GM23338 (cell line): ENCODE results near the gene SRF. TPM values are rescaled to one million over a fixed set of nuclear protein-coding genes. Genes with fewer than 3 reads are reported as not detected.

ENCODE experiments used
- ATAC-seq: fragments of 200-7000 bp; cut with Tn5 transposase; 3 replicates; pipeline ENCODE4 v1.9.1; 2020
- DNase-seq: peaks from one replicate; pipeline ENCODE4 v3.0.0-alpha.2; 2015; ENCODE audit warnings: low spot score
- H2AFZ ChIP-seq: fragments of 200-600 bp; sonication (generic); 2 replicates; pipeline ENCODE4 v1.8.0; 2016; ENCODE audit warnings: antibody characterized with exemption, mild to moderate bottlenecking, moderate library complexity
- H3F3A ChIP-seq: fragments of 200-600 bp; sonication (generic); replicated peaks from 2 replicates; pipeline ENCODE4 v1.8.0; 2017; ENCODE audit warnings: antibody characterized with exemption, mixed run types, low read depth
- H3K27ac ChIP-seq: fragments of 200-600 bp; sonication (generic); 2 replicates; pipeline ENCODE4 v1.6.1; 2016; ENCODE audit warnings: low read depth
- H3K27me3 ChIP-seq: fragments of 200-600 bp; sonication (generic); 2 replicates; pipeline ENCODE4 v1.8.0; 2016; ENCODE audit warnings: mild to moderate bottlenecking, mixed run types, moderate library complexity; ENCODE audit not compliant: insufficient read depth
- H3K36me3 ChIP-seq: fragments of 200-600 bp; sonication (generic); 2 replicates; pipeline ENCODE4 v1.8.0; 2016; ENCODE audit warnings: mild to moderate bottlenecking; ENCODE audit not compliant: insufficient read depth
- H3K4me1 ChIP-seq: fragments of 200-600 bp; sonication (generic); 2 replicates; pipeline ENCODE4 v1.8.0; 2016; ENCODE audit warnings: mild to moderate bottlenecking, moderate library complexity; ENCODE audit not compliant: insufficient read depth
- H3K4me2 ChIP-seq: fragments of 200-600 bp; sonication (generic); 2 replicates; pipeline ENCODE4 v1.7.1; 2017; ENCODE audit warnings: mixed run types
- H3K4me3 ChIP-seq: fragments of 200-600 bp; sonication (generic); 2 replicates; pipeline ENCODE4 v1.6.1; 2016; ENCODE audit warnings: mixed run types
- H3K79me2 ChIP-seq: fragments of 200-600 bp; sonication (generic); replicated peaks from 2 replicates; pipeline ENCODE4 v1.8.0; 2017; ENCODE audit warnings: mild to moderate bottlenecking; ENCODE audit not compliant: insufficient read depth
- H3K9me2 ChIP-seq: fragments of 200-600 bp; sonication (generic); 2 replicates; pipeline ENCODE4 v1.8.0; 2017; ENCODE audit not compliant: insufficient read depth
- H4K20me1 ChIP-seq: fragments of 200-600 bp; sonication (generic); replicated peaks from 2 replicates; pipeline ENCODE4 v1.8.0; 2017; ENCODE audit warnings: mild to moderate bottlenecking; ENCODE audit not compliant: insufficient read depth
- H3K27ac Mint-ChIP-seq: 2 replicates; pipeline ENCODE4 v1.8.0; 2020; ENCODE audit warnings: inconsistent platforms, mild to moderate bottlenecking, moderate library complexity, mixed read lengths
- H3K27me3 Mint-ChIP-seq: 3 replicates; pipeline ENCODE4 v1.8.0; 2022; ENCODE audit warnings: low read depth, mild to moderate bottlenecking, moderate library complexity, mixed read lengths, inconsistent platforms; ENCODE audit not compliant: insufficient read depth, poor library complexity
- H3K36me3 Mint-ChIP-seq: 3 replicates; pipeline ENCODE4 v1.8.0; 2021; ENCODE audit warnings: low read depth, mild to moderate bottlenecking, inconsistent platforms, moderate library complexity, mixed read lengths
- H3K4me1 Mint-ChIP-seq: 3 replicates; pipeline ENCODE4 v1.8.0; 2020; ENCODE audit warnings: mild to moderate bottlenecking, inconsistent platforms, mixed read lengths
- H3K4me3 Mint-ChIP-seq: 3 replicates; pipeline ENCODE4 v1.8.0; 2021; ENCODE audit warnings: moderate library complexity, mild to moderate bottlenecking, inconsistent platforms, mixed read lengths
- H3K9me3 Mint-ChIP-seq: 3 replicates; pipeline ENCODE4 v1.8.0; 2020; ENCODE audit warnings: moderate library complexity, mild to moderate bottlenecking, inconsistent platforms, mixed read lengths
- CREB1 ChIP-seq: fragments of 250-450 bp; sonication (Bioruptor Pico); IDR thresholded peaks from 2 replicates; pipeline ENCODE4 v1.5.0; 2020; ENCODE audit warnings: low read depth, mild to moderate bottlenecking, moderate library complexity
- ETS1 ChIP-seq: IDR thresholded peaks from 2 replicates; pipeline ENCODE4 v1.6.1; 2016; ENCODE audit warnings: antibody characterized with exemption
- JUNB ChIP-seq: IDR thresholded peaks from one replicate; pipeline ENCODE4 v1.6.1; 2016; ENCODE audit warnings: antibody characterized with exemption; ENCODE audit not compliant: unreplicated experiment
- POLR2AphosphoS5 ChIP-seq: IDR thresholded peaks from 2 replicates; pipeline ENCODE4 v1.6.1; 2016; ENCODE audit warnings: antibody characterized with exemption, low read depth
- STAT1 ChIP-seq: IDR thresholded peaks from one replicate; pipeline ENCODE4 v1.6.1; 2016; ENCODE audit warnings: antibody characterized with exemption; ENCODE audit not compliant: unreplicated experiment
- ZNF114 ChIP-seq: fragments of 250-450 bp; sonication (Bioruptor Pico); IDR thresholded peaks from 2 replicates; pipeline ENCODE4 v1.5.0; 2020; ENCODE audit warnings: mild to moderate bottlenecking, moderate library complexity
- ZNF462 ChIP-seq: fragments of 250-450 bp; sonication (Bioruptor Pico); IDR thresholded peaks from 2 replicates; pipeline ENCODE4 v1.5.0; 2020; ENCODE audit warnings: mild to moderate bottlenecking, moderate library complexity
- polyA plus RNA-seq: library from polyadenylated mRNA; unstranded; fragments of >200 nt; fragmentation: Nextera tagmentation; extraction: Ambion mirVana; gene quantifications from 2 replicates; pipeline ENCODE4 v1.2.1, GENCODE V29; 2016
- total RNA-seq: library from RNA; depleted of rRNA; stranded (reverse); fragments of >200 nt; shearing (Covaris generic); gene quantifications from 2 replicates; pipeline ENCODE4 v1.2.3, GENCODE V29; 2014
- TF ChIP-seq, protein P1 (sequence below): IDR thresholded peaks from one replicate; pipeline ENCODE4 v1.6.1; 2018; ENCODE audit warnings: antibody characterized with exemption; ENCODE audit not compliant: unreplicated experiment

SRF gene
- total and polyA plus RNA-seq, 2 experiments from 2014 or later: 9.9 to 54.9 TPM

DNA sequence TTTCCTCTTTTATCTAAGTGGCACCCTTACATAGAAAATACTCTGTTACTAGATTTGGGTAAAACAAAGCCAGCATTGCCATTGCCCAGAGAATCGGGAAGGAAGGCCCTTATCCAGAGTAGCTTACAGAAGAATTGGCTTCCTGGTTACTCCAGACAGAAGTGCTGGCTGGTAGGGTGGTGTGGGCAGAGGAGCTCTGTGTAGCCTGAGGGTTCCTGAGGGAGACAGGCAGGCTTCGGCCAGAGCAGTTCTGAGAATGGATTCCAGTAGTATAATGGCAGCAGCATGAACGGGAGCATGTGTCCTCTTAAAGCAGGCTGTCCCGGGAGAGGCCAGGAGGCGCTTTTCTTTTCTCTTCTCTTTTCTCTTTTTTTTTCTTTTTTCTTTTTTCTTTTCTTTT, 22.9 kb downstream of the SRF start:
- Histone ChIP-seq H2AFZ (no peak overlapping the region), H3K27me3 (no peaks in the 10 kb centered on the region), H3K9me2 (no peaks in the 10 kb centered on the region), H3K79me2 (no peaks in the 10 kb centered on the region), H3K36me3 (no peaks in the 10 kb centered on the region), H3K27ac (no peak overlapping the region), H3K4me3 (no peak overlapping the region), H3K4me1 (no peaks in the 10 kb centered on the region), H3K4me2 (no peak overlapping the region), H4K20me1 (no peaks in the 10 kb centered on the region), H3F3A (no peaks in the 10 kb centered on the region)
- peaks cover 12% of the 10 kb centered on the region for H3K27me3 Mint-ChIP-seq
- H3K4me1 Mint-ChIP-seq: peaks cover 3% of the 10 kb centered on the region; the same call in 1 of the 3 replicates
- ATAC-seq (no peak), DNase-seq (no peak)
- H3K36me3 Mint-ChIP-seq: no peaks in the 10 kb centered on the region; the same call in 1 of the 3 replicates
- no peak overlapping the region for H3K27ac Mint-ChIP-seq
- H3K4me3 Mint-ChIP-seq: no peak overlapping the region
- H3K9me3 Mint-ChIP-seq: no peaks in the 10 kb centered on the region
- no peak for TF ChIP-seq ZNF462 (CRISPR knock-in tag)
- no peak for TF ChIP-seq POLR2AphosphoS5
- TF ChIP-seq CREB1: no peak
- TF ChIP-seq JUNB: no peak
- no peak for TF ChIP-seq STAT1
- no peak for TF ChIP-seq ETS1
- no peak for TF ChIP-seq ZNF114 (CRISPR knock-in tag)
- TF ChIP-seq, protein P1, sequence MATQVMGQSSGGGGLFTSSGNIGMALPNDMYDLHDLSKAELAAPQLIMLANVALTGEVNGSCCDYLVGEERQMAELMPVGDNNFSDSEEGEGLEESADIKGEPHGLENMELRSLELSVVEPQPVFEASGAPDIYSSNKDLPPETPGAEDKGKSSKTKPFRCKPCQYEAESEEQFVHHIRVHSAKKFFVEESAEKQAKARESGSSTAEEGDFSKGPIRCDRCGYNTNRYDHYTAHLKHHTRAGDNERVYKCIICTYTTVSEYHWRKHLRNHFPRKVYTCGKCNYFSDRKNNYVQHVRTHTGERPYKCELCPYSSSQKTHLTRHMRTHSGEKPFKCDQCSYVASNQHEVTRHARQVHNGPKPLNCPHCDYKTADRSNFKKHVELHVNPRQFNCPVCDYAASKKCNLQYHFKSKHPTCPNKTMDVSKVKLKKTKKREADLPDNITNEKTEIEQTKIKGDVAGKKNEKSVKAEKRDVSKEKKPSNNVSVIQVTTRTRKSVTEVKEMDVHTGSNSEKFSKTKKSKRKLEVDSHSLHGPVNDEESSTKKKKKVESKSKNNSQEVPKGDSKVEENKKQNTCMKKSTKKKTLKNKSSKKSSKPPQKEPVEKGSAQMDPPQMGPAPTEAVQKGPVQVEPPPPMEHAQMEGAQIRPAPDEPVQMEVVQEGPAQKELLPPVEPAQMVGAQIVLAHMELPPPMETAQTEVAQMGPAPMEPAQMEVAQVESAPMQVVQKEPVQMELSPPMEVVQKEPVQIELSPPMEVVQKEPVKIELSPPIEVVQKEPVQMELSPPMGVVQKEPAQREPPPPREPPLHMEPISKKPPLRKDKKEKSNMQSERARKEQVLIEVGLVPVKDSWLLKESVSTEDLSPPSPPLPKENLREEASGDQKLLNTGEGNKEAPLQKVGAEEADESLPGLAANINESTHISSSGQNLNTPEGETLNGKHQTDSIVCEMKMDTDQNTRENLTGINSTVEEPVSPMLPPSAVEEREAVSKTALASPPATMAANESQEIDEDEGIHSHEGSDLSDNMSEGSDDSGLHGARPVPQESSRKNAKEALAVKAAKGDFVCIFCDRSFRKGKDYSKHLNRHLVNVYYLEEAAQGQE: no peak
